HL-60 (cell line): ENCODE results near the gene PDE4B.

Experiments
- CTCF ChIP-seq: IDR thresholded peaks from one replicate; pipeline ENCODE4 v1.5.1; 2011; ENCODE audit warnings: low read length, control low read depth, inconsistent platforms; ENCODE audit not compliant: insufficient read depth
- POLR2AphosphoS5 ChIP-seq: IDR thresholded peaks from 2 replicates; pipeline ENCODE4 v1.6.1; 2012; ENCODE audit warnings: low read depth

GRCh38 chr1:66281808-66282207 is 489.1 kb downstream of the PDE4B start:
- TF ChIP-seq CTCF: no peak
- TF ChIP-seq POLR2AphosphoS5: no peak
